RWPE1 (cell line): ENCODE data around the gene IGF1R.

ENCODE experiments used
- CTCF ChIA-PET: fragments of 350-600 bp; sonication (Branson Sonifier 250); formaldehyde crosslinking; extraction: SDS; loops from one replicate; lab custom pipeline; 2021; lab: Yijun Ruan, JAX
- POLR2A ChIA-PET: fragments of 400-600 bp; formaldehyde crosslinking; extraction: SDS; loops from one replicate; lab custom pipeline; 2020; ENCODE audit warnings: antibody characterized with exemption; ENCODE audit not compliant: low non-redundant PET; lab: Yijun Ruan, JAX
- DNase-seq: peaks from one replicate; pipeline ENCODE4 v3.0.0; 2012; ENCODE audit warnings: low spot score
- H3K27ac ChIP-seq: fragments of 450-650 bp; 2 replicates; pipeline ENCODE4 v1.5.1; 2017
- CTCF ChIP-seq: fragments of 450-650 bp; conservative IDR thresholded peaks from 2 replicates; pipeline ENCODE4 v1.5.1; 2017; ENCODE audit warnings: low read depth, mild to moderate bottlenecking

The IGF1R gene

GRCh38 chr15:98646546-98647025, 1.8 kb upstream of the IGF1R start:
- no peak for DNase-seq
- no peak for TF ChIP-seq CTCF
- ChIA-PET POLR2A (no interaction called here), CTCF (interaction anchor here (0.6 to 1.2 kb wide), 11 partner anchors 12 to 404 kb away, joined by 3 to 9 read pairs (median 3); no protein-coding TSS in a partner anchor)
- peak overlapping the region; percentile 99 for H3K27ac ChIP-seq

- ChIA-PET CTCF (interaction anchor here (0.6 to 2.3 kb wide), 14 partner anchors 11 to 404 kb away, joined by 3 to 10 read pairs (median 3); no protein-coding TSS in a partner anchor), POLR2A (no interaction called here)
- peak; percentile 94 for TF ChIP-seq CTCF
- no peak for DNase-seq
- H3K27ac ChIP-seq: peak overlapping the region; percentile 99
Observed at GRCh38 chr15:98647026-98647773, 1.1 kb upstream of the IGF1R start.

- peak overlapping the region; percentile 99 for H3K27ac ChIP-seq
- peak; percentile 15; the same call in 1 of the 2 replicates for TF ChIP-seq CTCF
- CTCF ChIA-PET: interaction anchor here (0.6 to 2.3 kb wide), 3 partner anchors 101 to 131 kb away, joined by 3 to 10 read pairs (median 6); no protein-coding TSS in a partner anchor
- POLR2A ChIA-PET: interaction anchor here (0.9 kb wide), 1 partner anchor 130 kb away, joined by 3 read pairs; no protein-coding TSS in a partner anchor
- no peak for DNase-seq
Observed at GRCh38 chr15:98648654-98649471, 524 bp downstream of the IGF1R start.

GRCh38 chr15:98649472-98650416, 1.4 kb downstream of the IGF1R start:
- ChIA-PET POLR2A (interaction anchor here (0.9 kb wide), 1 partner anchor 131 kb away, joined by 3 read pairs; no protein-coding TSS in a partner anchor), CTCF (interaction anchor here (0.6 to 2.3 kb wide), 3 partner anchors 101 to 131 kb away, joined by 3 to 10 read pairs (median 6); no protein-coding TSS in a partner anchor)
- H3K27ac ChIP-seq: peak overlapping the region; percentile 99
- TF ChIP-seq CTCF: no peak
- no peak for DNase-seq

GRCh38 chr15:98650417-98651035, 2.2 kb downstream of the IGF1R start:
- ChIA-PET CTCF (interaction anchor here (0.6 kb wide), 1 partner anchor 184 kb away, joined by 3 read pairs; no protein-coding TSS in a partner anchor), POLR2A (no interaction called here)
- peak overlapping the region; percentile 99 for H3K27ac ChIP-seq
- no peak for TF ChIP-seq CTCF
- DNase-seq: no peak
